Heart left ventricle (tissue), 16 donors: ENCODE measurements around the gene CWC27. TPM values are rescaled to one million over a fixed set of nuclear protein-coding genes. Genes with fewer than 3 reads are reported as not detected.

Source experiments
- ATAC-seq, 4 donors: fragments of 200-7000 bp; cut with Tn5 transposase; one replicate each; pipeline ENCODE4 v1.9.1; 2020 to 2022; ENCODE audit warnings: moderate library complexity in 4 of 4, mild to moderate bottlenecking in 3 of 4, moderate number of reproducible peaks in 1 of 4
- DNase-seq, 5 donors: peaks; one replicate each; pipeline ENCODE4 v3.0.0-alpha.2; 2020
- H3K27ac ChIP-seq, 12 donors: fragments of 200-600 bp; sonication (generic) in 4 of 12; one replicate each; pipeline versions ENCODE4 v1.5.0 to v1.8.0; 2016 to 2022; ENCODE audit warnings: mild to moderate bottlenecking in 2 of 12
- H3K27me3 ChIP-seq, 9 donors: fragments of 200-600 bp; sonication (generic) in 2 of 9; one replicate each; pipeline versions ENCODE4 v1.5.1 to v1.8.0; 2016 to 2022; ENCODE audit warnings: mild to moderate bottlenecking in 3 of 9
- H3K36me3 ChIP-seq, 9 donors: fragments of 200-600 bp; sonication (generic) in 2 of 9; one replicate each; pipeline versions ENCODE4 v1.5.0 to v1.8.0; 2018 to 2022; ENCODE audit warnings: mild to moderate bottlenecking in 2 of 9
- H3K4me1 ChIP-seq, 12 donors: fragments of 200-600 bp; sonication (generic) in 4 of 12; one replicate each; pipeline versions ENCODE4 v1.5.0 to v1.8.0; 2016 to 2022; ENCODE audit warnings: mild to moderate bottlenecking in 3 of 12
- H3K4me3 ChIP-seq, 12 donors: fragments of 200-600 bp; sonication (generic) in 4 of 12; one replicate each; pipeline versions ENCODE4 v1.5.0 to v1.8.0; 2017 to 2022; ENCODE audit warnings: mild to moderate bottlenecking in 9 of 12, moderate library complexity in 4 of 12
- H3K9me3 ChIP-seq, 12 donors: fragments of 200-600 bp; sonication (generic) in 4 of 12; one replicate each; pipeline versions ENCODE4 v1.5.0 to v1.8.0; 2016 to 2022; ENCODE audit warnings: mild to moderate bottlenecking in 1 of 12
- CTCF ChIP-seq, 12 donors: fragments of 200-600 bp; sonication (generic) in 4 of 12; IDR thresholded peaks; one replicate each; pipeline versions ENCODE4 v1.5.0 to v1.8.0; 2018 to 2022; ENCODE audit warnings: antibody characterized with exemption in 12 of 12, mild to moderate bottlenecking in 5 of 12
- POLR2A ChIP-seq, 2 donors: fragments of 450-650 bp; IDR thresholded peaks; one replicate each; pipeline ENCODE4 v1.6.1; 2017; ENCODE audit warnings: antibody characterized with exemption in 2 of 2, mild to moderate bottlenecking in 2 of 2, moderate library complexity in 2 of 2
- WGBS, 4 donors: extraction: QIAGEN DNeasy Blood & Tissue Kit in 2 of 4; methylation state at CpG; one replicate each; pipeline versions ENCODE4 v1.1.5 to v1.1.7; 2013 to 2018; 5-methylcytosine and 5-hydroxymethylcytosine counted together
- intact Hi-C, 10 donors: fragments of 100-400 bp; cut with DNase I; formaldehyde crosslinking; loops; one replicate each; pipeline versions ENCODE4 v1.11.1 to v1.14.2; 2022
- polyA plus RNA-seq, 2 donors: library from polyadenylated mRNA; stranded (reverse); fragments of 200-250 nt; gene quantifications; one replicate each; pipeline ENCODE4 v1.2.3, GENCODE V29; 2013
- total RNA-seq, 9 donors: library from RNA; depleted of rRNA in 2 of 9; stranded (reverse); fragments of >200 nt in 2 of 9; fragmentation: NEBNext Ultra II Directional in 3 of 9; extraction: Animal tissue kit (Norgen Biotek cat#: 25700) in 3 of 9; gene quantifications; one replicate each; pipeline versions ENCODE4 v1.1.0 to v1.2.4, GENCODE V29; 2016 to 2023
- donor health status: ischemic (EF 13 %, LVEDD 7.1; RV severe dilation, severe dysfunction).
- donor health status: healthy with polysubstance abuse.
- donor health status: DM: no; HTN: yes; CAD: no.
- donor health status: DM: no; HTN: no; CAD: no.
- donor health status: ischemic (EF 25% LVEDD 6.9; RV normal size, moderate dysfunction).
- donor health status: ischemic (EF 25% LVEDD 5.7; RV mildly dilated, moderate dysfunction).
- donor health status: healthy.
- donor health status: DM: yes; HTN: yes; CAD: no.
- donor health status: ischemic (EF 35%, LVEDD 5.7; RV mildly dilated, moderate dysfunction).
- donor health status: nonischemic (EF 11% LVEDD 7.7; RV severe dilation, severe dysfunction).
- donor health status: DM: yes; HTN: yes; CAD: no.
- donor health status: PGD.
- donor health status: ischemic (EF 29% LVEDD 5.4; RV normal size, mild dysfunction).
- donor health status: nonischemic (EF 23%, LVEDD 6.1; RV moderate dilation, normal function).

Gene CWC27
- total and polyA plus RNA-seq, 11 donors: 10.7 to 33.3 (median 23.5) TPM

GRCh38 chr5:64971513-64971912 lies 202.8 kb downstream of the CWC27 start:
- intact Hi-C loops: loop anchor here in 3 of 10 donors (5.0 kb wide), 2 partner anchors 131 to 511 kb away; partner anchors contain the start of gene ADAMTS6 (in 3 of the 3)
- no peak overlapping the region for H3K4me3 ChIP-seq

GRCh38 chr5:64971990-64972389 lies 203.3 kb downstream of the CWC27 start:
- H3K4me1 ChIP-seq: peaks cover 0 to 23% (median 1%) of the 10 kb centered on the region in 12 donors
- H3K4me3 ChIP-seq: no peak overlapping the region
- peak overlapping the region in 1 of 12 donors; percentile 13 for H3K27ac ChIP-seq
- H3K27me3 ChIP-seq: no peaks in the 10 kb centered on the region
- peaks cover 0 to 17% (median 0%) of the 10 kb centered on the region in 9 donors for H3K36me3 ChIP-seq
- WGBS, 4 donors: 69 to 84% (median 83%) methylated on average over 3 of the region's 3 CpGs
- intact Hi-C loops: loop anchor here in 3 of 10 donors (5.0 kb wide), 2 partner anchors 130 to 510 kb away; partner anchors contain the start of gene ADAMTS6 (in 3 of the 3)
- no peak for ATAC-seq
- H3K9me3 ChIP-seq: no peaks in the 10 kb centered on the region
- no peak for TF ChIP-seq POLR2A (IDR thresholded peaks at IDR 0.05)
- TF ChIP-seq CTCF (IDR thresholded peaks at IDR 0.05): no peak
- DNase-seq: no peak

More at GRCh38 chr5:64971513-64971912, 202.8 kb downstream of the CWC27 start:
- ATAC-seq: no peak
- no peak for TF ChIP-seq POLR2A (IDR thresholded peaks at IDR 0.05)
- TF ChIP-seq CTCF (IDR thresholded peaks at IDR 0.05): peak in 8 of 12 donors; percentile 10 to 50 (median 28)
- H3K4me1 ChIP-seq: peaks cover 0 to 23% (median 1%) of the 10 kb centered on the region in 12 donors
- H3K36me3 ChIP-seq: peaks cover 0 to 16% (median 0%) of the 10 kb centered on the region in 9 donors
- no peak overlapping the region for H3K27ac ChIP-seq
- WGBS, 4 donors: 37 to 53% (median 41%) methylated on average over 2 of the region's 2 CpGs
- no peaks in the 10 kb centered on the region for H3K9me3 ChIP-seq
- no peaks in the 10 kb centered on the region for H3K27me3 ChIP-seq
- no peak for DNase-seq

- Histone ChIP-seq H3K9me3 (no peaks in the 10 kb centered on the region), H3K36me3 (peaks cover 0 to 21% (median 0%) of the 10 kb centered on the region in 9 donors), H3K27ac (no peak overlapping the region), H3K27me3 (no peaks in the 10 kb centered on the region), H3K4me3 (no peak overlapping the region), H3K4me1 (peaks cover 0 to 23% (median 1%) of the 10 kb centered on the region in 12 donors)
- DNase-seq: no peak
- intact Hi-C loops: loop anchor here in 3 of 10 donors (5.0 kb wide), 2 partner anchors 130 to 510 kb away; partner anchors contain the start of gene ADAMTS6 (in 3 of the 3)
- no peak for TF ChIP-seq POLR2A (IDR thresholded peaks at IDR 0.05)
- no peak for TF ChIP-seq CTCF (IDR thresholded peaks at IDR 0.05)
- no peak for ATAC-seq
Measured at GRCh38 chr5:64972591-64972990, 203.9 kb downstream of the CWC27 start.

- H3K9me3 ChIP-seq: no peaks in the 10 kb centered on the region
- no peak for ATAC-seq
- peaks cover 0 to 23% (median 3%) of the 10 kb centered on the region in 12 donors for H3K4me1 ChIP-seq
- H3K27me3 ChIP-seq: no peaks in the 10 kb centered on the region
- intact Hi-C loops: loop anchor here in 3 of 10 donors (5.0 kb wide), 2 partner anchors 129 to 509 kb away; partner anchors contain the start of gene ADAMTS6 (in 3 of the 3)
- H3K4me3 ChIP-seq: no peak overlapping the region
- H3K27ac ChIP-seq: no peak overlapping the region
- 40 to 59% (median 51%) methylated on average over 2 of the region's 2 CpGs for WGBS, 4 donors
- peaks cover 0 to 28% (median 4%) of the 10 kb centered on the region in 9 donors for H3K36me3 ChIP-seq
- TF ChIP-seq CTCF (IDR thresholded peaks at IDR 0.05) (no peak), POLR2A (IDR thresholded peaks at IDR 0.05) (no peak)
- no peak for DNase-seq
Measured at GRCh38 chr5:64973215-64973614, 204.5 kb downstream of the CWC27 start.
